AG04449 (cell line): ENCODE measurements around the gene SYCP1.
"Not testable (repeated sequence)": the region's sequence is repeated elsewhere in the genome, so short reads cannot be mapped to it uniquely, and the experiment has no call there.

ENCODE experiments used
- CTCF ChIA-PET: fragments of 350-600 bp; formaldehyde crosslinking; extraction: SDS; loops from one replicate; lab custom pipeline; 2021; ENCODE audit warnings: antibody characterized with exemption; lab: Yijun Ruan, JAX
- POLR2A ChIA-PET: fragments of 400-600, 350-600 bp; formaldehyde crosslinking; extraction: SDS; loops from one replicate; lab custom pipeline; 2020; ENCODE audit warnings: antibody characterized with exemption, inconsistent platforms; lab: Yijun Ruan, JAX
- DNase-seq: peaks from one replicate; pipeline ENCODE4 v3.0.0-alpha.2; 2010; ENCODE audit warnings: low read depth, low spot score
- H3K4me3 ChIP-seq: 2 replicates; pipeline ENCODE4 v1.5.1; 2011; ENCODE audit warnings: low read depth, mild to moderate bottlenecking, control low read depth, low read length
- TF ChIP-seq, protein P1 (sequence below): IDR thresholded peaks from one replicate; pipeline ENCODE4 v1.5.1; 2011; ENCODE audit warnings: mild to moderate bottlenecking, moderate library complexity, low read length, control low read depth, inconsistent platforms; ENCODE audit not compliant: insufficient read depth; ENCODE audit errors: missing control alignments

The SYCP1 gene

DNA sequence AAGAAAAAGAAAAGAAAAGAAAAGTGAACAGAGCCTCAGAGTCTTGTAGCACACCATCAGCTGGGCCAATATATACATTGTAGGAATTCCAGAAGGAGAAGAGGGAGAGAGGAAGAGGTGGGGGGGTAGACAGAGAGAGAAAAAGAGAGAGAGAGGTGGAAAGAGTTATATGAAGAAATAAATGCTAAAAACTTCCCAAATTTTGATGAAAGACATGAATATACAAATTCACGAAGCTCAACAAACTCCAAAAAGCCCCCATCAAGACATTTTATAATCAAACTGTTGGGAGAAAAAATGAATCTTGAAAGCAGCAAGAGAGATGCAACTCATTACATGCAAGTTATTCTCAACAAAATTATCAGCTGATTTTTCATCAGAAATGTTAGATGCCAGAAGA is 133.4 kb downstream of the SYCP1 start:
- DNase-seq: no peak
- TF ChIP-seq, protein P1, sequence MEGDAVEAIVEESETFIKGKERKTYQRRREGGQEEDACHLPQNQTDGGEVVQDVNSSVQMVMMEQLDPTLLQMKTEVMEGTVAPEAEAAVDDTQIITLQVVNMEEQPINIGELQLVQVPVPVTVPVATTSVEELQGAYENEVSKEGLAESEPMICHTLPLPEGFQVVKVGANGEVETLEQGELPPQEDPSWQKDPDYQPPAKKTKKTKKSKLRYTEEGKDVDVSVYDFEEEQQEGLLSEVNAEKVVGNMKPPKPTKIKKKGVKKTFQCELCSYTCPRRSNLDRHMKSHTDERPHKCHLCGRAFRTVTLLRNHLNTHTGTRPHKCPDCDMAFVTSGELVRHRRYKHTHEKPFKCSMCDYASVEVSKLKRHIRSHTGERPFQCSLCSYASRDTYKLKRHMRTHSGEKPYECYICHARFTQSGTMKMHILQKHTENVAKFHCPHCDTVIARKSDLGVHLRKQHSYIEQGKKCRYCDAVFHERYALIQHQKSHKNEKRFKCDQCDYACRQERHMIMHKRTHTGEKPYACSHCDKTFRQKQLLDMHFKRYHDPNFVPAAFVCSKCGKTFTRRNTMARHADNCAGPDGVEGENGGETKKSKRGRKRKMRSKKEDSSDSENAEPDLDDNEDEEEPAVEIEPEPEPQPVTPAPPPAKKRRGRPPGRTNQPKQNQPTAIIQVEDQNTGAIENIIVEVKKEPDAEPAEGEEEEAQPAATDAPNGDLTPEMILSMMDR: no peak
- H3K4me3 ChIP-seq: no peak overlapping the region
- ChIA-PET POLR2A (no interaction called here), CTCF (interaction anchor here (1.2 to 1.4 kb wide), 2 partner anchors 8 to 124 kb away, joined by 3 to 5 read pairs; no protein-coding TSS in a partner anchor)

DNA sequence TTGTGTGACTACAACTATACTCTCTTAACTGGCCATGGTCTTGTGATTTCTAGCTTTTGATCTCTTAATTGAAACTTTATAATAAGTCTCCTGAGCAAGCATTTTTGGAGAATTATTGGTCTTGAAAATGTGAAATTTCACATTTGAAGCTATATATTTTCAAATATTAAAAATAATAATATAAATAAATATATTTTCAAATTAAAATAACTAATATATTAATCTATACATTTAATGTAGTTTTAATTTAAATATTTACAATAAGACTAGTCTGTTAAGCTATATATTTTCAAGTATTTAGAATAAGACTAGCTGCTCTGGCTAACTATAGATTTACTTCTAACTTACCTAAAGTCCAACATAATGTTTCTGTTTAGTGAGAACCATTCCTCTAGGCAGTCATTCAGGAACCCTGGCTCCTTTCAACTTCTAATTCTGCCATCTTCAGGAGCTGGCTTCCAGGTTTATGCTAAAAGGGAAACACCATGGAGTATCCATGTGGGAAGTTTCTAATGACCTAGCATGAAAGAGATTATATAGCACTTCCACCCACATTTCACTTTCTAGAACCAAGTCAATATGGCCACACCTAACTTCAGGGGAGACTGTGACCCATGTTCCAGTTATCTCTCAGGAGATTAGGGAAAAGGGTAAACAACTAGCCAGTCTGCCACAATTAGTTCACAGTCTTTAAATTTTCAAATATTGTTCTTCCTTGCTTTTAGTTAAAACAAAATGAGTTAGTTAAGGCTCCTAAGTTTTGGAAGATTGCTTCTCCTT is 143.0 kb downstream of the SYCP1 start:
- no peak for DNase-seq
- ChIA-PET CTCF (no interaction called here), POLR2A (no interaction called here)
- H3K4me3 ChIP-seq: no peak overlapping the region
- TF ChIP-seq, protein P1: no peak

DNA sequence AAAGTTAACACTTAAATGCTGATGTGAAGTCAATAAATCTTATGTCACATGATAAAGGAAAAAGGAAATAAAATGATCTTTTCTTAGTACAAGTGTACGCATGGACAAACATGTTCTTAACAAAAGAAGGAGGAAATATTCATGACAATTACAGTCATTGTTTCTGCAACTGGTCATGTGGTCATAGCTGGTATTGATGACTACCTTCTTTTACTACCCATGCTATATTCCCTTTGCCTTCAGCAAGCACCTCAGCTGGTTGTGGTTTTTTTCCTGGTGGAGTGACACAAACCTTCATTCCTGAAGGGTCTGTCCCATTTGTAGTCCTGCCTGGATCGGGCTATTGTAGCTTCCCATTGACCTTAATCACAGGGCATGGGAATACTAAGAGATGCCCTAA is 151.5 kb downstream of the SYCP1 start:
- DNase-seq: no peak
- H3K4me3 ChIP-seq: no peak overlapping the region
- POLR2A ChIA-PET: no interaction called here
- TF ChIP-seq, protein P1: no peak
- CTCF ChIA-PET: no interaction called here

DNA sequence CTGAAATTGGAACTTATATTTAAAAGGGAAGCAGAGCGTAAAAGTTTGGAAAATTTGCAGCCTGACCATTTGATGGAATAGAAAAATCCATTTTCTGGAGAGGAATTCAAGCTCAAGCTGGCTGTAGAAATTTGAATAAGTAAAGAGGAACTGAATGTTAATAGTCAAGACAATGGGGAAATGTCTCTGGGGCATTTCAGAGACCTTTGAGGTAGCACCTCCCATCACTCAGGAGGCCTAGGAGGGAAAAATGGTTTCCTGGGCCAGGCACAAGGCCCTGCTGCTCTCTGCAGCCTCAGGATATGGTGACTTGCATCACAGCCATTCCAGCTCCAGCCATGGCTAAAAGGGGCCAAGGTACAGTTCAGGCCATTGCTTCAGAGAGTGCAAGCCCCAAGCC is 157.3 kb downstream of the SYCP1 start:
- TF ChIP-seq, protein P1: no peak
- DNase-seq: no peak
- ChIA-PET POLR2A (no interaction called here), CTCF (no interaction called here)
- H3K4me3 ChIP-seq: no peak overlapping the region

DNA sequence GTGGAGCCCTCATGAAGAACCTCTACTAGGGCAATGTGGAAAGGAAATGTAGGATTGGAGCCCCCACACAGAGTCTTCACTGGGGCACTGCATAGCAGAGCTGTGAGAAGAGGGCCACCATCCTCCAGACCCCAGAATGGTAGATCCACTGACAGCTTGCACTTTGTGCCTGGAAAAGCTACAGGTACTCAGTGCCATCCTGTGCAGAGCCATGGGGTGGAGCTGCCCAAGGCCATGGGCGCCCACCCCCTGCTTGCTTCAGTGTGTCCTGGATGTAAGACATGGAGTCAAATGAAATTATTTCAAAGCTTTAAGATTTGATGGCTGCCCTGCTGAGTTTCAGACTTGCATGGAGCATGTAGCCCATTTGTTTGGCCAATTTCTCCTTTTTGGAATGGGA is 157.8 kb downstream of the SYCP1 start:
- ChIA-PET POLR2A (no interaction called here), CTCF (no interaction called here)
- H3K4me3 ChIP-seq: no peak overlapping the region
- TF ChIP-seq, protein P1: no peak
- DNase-seq: no peak

DNA sequence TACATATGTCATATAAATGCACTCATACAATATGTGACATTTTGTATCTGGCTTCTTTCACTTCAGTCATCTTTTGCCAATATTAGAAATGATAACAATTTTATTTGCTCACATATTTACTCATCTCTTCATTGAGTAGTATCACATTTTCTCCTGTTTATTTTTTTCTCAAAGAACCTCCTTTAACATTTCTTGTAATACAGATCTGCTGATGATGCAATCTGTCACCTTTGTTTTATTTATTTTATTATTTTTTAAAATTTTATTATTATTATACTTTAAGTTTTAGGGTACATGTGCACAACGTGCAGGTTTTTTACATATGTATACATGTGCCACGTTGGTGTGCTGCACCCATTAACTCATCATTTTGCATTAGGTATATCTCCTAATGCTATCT is 159.1 kb downstream of the SYCP1 start:
- no peak overlapping the region for H3K4me3 ChIP-seq
- POLR2A ChIA-PET: no interaction called here
- DNase-seq: no peak
- CTCF ChIA-PET: no interaction called here
- TF ChIP-seq, protein P1: no peak

DNA sequence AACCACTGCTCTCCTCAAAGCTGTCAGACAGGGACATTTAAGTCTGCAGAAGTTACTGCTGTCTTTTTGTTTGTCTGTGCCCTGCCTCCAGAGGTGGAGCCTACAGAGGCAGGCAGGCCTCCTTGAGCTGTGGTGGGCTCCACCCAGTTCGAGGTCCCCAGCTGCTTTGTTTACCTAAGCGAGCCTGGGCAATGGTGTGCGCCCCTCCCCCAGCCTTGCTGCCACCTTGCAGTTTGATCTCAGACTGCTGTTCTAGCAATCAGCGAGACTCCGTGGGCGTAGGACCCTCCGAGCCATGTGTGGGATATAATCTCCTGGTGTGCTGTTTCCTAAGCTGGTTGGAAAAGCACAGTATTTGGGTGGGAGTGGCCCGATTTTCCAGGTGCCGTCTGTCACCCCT is 164.9 kb downstream of the SYCP1 start:
- POLR2A ChIA-PET, DNase-seq, H3K4me3 ChIP-seq, CTCF ChIA-PET: not testable (repeated sequence)
